Loucy (cell line): ENCODE results near the gene DR1.

Experiments
- EZH2phosphoT487 ChIP-seq: fragments of 200-600 bp; IDR thresholded peaks from 2 replicates; pipeline ENCODE4 v1.6.1; 2018; ENCODE audit warnings: antibody characterized with exemption, mild to moderate bottlenecking, moderate library complexity, borderline replicate concordance
- TF ChIP-seq, protein P1 (sequence below): fragments of 200-600 bp; sonication (generic); conservative IDR thresholded peaks from 2 replicates; pipeline ENCODE4 v1.5.1; 2014; ENCODE audit warnings: mild to moderate bottlenecking, antibody characterized with exemption, low read length

DNA sequence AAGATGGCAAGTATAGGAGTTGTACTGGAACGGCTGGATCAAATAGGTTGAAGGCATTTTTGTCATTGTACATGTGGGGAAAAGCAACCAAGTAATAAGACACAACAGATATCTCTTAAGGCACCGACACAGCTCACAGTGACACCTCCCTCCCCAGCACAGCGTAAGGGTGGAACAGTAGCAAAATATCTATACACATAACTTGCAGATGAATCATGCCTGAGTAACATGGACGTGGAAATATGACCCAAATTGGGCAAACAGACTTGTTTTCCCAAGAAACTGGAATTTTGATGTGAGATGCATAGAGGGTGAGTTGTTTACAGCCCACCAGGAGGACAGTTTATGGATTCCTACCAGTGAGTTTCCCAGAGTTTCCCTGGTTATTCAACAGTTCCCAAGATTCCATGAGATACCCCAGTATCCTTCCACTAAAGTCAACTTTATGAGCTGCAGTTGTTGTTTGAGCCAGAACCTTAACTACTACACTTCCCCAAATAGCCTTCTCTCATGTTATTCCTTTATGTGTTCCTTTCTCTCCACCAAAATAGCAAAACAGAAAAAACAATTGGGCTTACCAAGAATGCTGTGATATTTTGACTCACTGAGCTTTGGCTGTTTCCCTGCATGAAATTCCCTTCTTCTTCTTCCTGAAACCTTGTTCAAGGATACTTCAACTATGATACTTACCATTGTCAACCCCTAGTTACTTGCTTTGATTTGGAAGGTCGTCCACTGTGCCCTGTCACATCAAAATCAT is 7.1 kb upstream of the DR1 start:
- TF ChIP-seq, protein P1, sequence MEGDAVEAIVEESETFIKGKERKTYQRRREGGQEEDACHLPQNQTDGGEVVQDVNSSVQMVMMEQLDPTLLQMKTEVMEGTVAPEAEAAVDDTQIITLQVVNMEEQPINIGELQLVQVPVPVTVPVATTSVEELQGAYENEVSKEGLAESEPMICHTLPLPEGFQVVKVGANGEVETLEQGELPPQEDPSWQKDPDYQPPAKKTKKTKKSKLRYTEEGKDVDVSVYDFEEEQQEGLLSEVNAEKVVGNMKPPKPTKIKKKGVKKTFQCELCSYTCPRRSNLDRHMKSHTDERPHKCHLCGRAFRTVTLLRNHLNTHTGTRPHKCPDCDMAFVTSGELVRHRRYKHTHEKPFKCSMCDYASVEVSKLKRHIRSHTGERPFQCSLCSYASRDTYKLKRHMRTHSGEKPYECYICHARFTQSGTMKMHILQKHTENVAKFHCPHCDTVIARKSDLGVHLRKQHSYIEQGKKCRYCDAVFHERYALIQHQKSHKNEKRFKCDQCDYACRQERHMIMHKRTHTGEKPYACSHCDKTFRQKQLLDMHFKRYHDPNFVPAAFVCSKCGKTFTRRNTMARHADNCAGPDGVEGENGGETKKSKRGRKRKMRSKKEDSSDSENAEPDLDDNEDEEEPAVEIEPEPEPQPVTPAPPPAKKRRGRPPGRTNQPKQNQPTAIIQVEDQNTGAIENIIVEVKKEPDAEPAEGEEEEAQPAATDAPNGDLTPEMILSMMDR: no peak
- no peak for TF ChIP-seq EZH2phosphoT487
